Endothelial cell of hepatic sinusoid (primary cell): ENCODE results near the gene SP7.
"Not testable (repeated sequence)": the region's sequence is repeated elsewhere in the genome, so short reads cannot be mapped to it uniquely, and the experiment has no call there.

ENCODE experiments used
- in situ Hi-C: cut with HindIII; loops from 2 replicates; pipeline ENCODE4 v1.10.0; 2017; ENCODE audit warnings: low sequenced_read_pairs

Gene SP7

GRCh38 chr12:53336181-53336681, at the start of gene SP7:
TSS of gene SP7 (minus strand) at chr12:53336354. CDS start at chr12:53335646, 708 bp downstream.
- in situ Hi-C loops, result no loop called here

- in situ Hi-C loops, result no loop called here
Measured at GRCh38 chr12:53383258-53383657, 47.1 kb upstream of the SP7 start.

GRCh38 chr12:53381731-53382630, 45.8 kb upstream of the SP7 start:
- in situ Hi-C loops, result no loop called here

- in situ Hi-C loops, result no loop called here
Measured at GRCh38 chr12:53380794-53381730, 44.9 kb upstream of the SP7 start.

- in situ Hi-C loops, result no loop called here
Measured at GRCh38 chr12:53380104-53380793, 44.1 kb upstream of the SP7 start, which contains the start of gene SP1. TSS of gene SP1 (plus strand) at chr12:53380176. CDS start at chr12:53380292, 116 bp downstream.

- in situ Hi-C loops, result no loop called here
Measured at GRCh38 chr12:53379389-53380103, 43.4 kb upstream of the SP7 start.

- in situ Hi-C loops, result no loop called here
Measured at GRCh38 chr12:53378724-53379388, 42.7 kb upstream of the SP7 start.

- in situ Hi-C loops, result no loop called here
Measured at GRCh38 chr12:53378222-53378621, 42.1 kb upstream of the SP7 start.

GRCh38 chr12:53376747-53377146, 40.6 kb upstream of the SP7 start:
- in situ Hi-C loops, result no loop called here

GRCh38 chr12:53374277-53374676, 38.1 kb upstream of the SP7 start:
- in situ Hi-C loops, result not testable (repeated sequence)

- in situ Hi-C loops, result not testable (repeated sequence)
Measured at GRCh38 chr12:53373554-53374133, 37.5 kb upstream of the SP7 start.

- in situ Hi-C loops, result no loop called here
Measured at GRCh38 chr12:53365245-53365904, 29.2 kb upstream of the SP7 start.

- in situ Hi-C loops, result not testable (repeated sequence)
Measured at GRCh38 chr12:53361638-53362037, 25.5 kb upstream of the SP7 start.

- in situ Hi-C loops, result no loop called here
Measured at GRCh38 chr12:53358836-53359419, 22.8 kb upstream of the SP7 start.

- in situ Hi-C loops, result no loop called here
Measured at GRCh38 chr12:53355121-53355520, 19.0 kb upstream of the SP7 start.

GRCh38 chr12:53353257-53353655, 17.1 kb upstream of the SP7 start:
- in situ Hi-C loops, result no loop called here

- in situ Hi-C loops, result no loop called here
Measured at GRCh38 chr12:53352331-53353256, 16.4 kb upstream of the SP7 start.
